ENCODE measurements around the gene CHRDL2.
"Not testable (repeated sequence)": the region's sequence is repeated elsewhere in the genome, so short reads cannot be mapped to it uniquely, and the experiment has no call there.

The CHRDL2 gene

GRCh38 chr11:74669211-74670160 is 61.7 kb downstream of the CHRDL2 start:
- FAIRE-seq, result no peak

DNA sequence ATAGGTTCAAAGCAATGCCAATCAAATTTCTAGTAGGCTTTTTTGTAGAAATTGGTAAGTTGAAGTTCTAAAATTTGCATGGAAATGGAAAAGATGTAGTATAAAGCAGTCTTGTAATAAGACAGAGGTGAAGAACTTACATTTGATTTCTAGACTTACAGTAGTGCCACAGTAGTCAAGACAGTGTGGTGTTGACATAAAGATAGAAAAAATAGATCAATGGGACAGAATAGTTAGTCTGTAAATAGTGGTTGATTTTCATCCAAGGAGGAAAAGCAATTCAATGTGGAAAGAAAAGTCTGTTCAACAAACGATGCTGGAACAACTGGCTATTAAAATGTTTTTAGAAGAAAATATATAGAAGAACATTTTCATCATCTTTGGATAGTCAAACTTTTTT is 67.9 kb downstream of the CHRDL2 start:
- FAIRE-seq, result no peak

DNA sequence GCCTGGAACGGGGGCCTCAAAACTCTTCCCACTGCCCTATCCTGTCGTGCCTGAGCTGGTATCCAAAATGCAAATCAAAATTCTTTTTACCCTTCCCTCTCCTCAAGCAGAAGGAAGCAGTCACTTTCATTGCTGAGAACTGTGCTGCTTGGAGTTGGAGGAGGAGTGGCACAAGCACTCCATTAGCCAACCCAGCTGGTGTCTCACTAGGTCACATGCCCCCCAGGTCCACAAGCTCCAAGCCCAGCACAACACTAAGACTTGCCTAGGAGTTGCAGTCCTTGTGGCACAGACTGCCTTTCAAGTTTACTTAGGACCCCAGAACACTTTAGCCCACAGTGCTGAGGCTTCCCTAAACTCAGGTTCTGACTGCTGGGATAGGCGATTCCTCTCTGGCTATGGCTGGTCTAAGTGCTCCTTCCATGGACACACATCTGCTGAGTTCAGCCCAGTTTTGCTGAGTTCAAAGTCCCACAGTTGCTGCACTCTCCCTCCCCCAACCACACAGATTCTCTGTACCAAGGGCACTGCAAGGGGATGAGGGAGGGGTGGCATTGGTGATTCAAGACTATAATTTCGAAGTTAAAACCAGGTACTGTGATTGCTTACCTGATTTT is 68.6 kb downstream of the CHRDL2 start:
- FAIRE-seq, result no peak

DNA sequence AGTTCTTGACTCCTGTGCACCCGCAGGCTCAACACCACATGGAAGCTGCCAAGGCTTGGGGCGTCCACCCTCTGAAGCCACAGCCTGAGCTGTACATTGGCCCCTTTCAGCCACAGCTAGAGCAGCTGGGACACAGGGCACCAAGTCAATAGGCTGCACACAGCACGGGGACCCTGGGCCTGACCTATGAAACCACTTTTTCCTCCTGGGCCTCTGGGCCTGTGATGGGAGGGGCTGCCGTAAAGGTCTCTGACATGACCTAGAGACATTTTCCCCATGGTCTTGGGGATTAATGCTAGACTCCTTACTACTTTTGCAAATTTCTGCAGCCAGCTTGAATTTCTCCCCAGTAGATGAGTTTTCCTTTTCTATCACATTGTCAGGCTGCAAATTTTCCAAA is 72.1 kb downstream of the CHRDL2 start:
- not testable (repeated sequence) for FAIRE-seq

- FAIRE-seq, result no peak
These were observed 76.2 kb downstream of the CHRDL2 start for GRCh38 chr11:74654976-74655375.

- no peak for FAIRE-seq
These were observed 80.7 kb downstream of the CHRDL2 start for GRCh38 chr11:74650498-74650897.

DNA sequence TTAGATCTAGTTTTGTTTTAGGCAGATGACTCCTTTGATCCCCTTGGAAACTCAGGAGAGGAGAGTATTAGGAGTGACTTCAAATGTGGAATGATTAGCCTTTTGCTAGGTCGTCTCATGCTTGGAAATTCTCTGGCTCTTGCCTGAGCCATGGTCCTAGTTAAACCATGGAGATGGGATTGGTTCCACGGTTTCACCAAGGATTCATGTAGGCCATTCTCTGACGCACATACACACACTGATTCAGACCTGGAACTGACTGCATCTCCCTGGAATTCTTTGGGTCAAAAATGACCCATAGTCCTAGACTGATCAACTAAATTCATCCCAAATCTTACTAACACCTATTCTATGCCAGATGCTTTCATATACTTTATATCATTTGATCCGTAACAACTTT is 82.3 kb downstream of the CHRDL2 start:
- no peak for FAIRE-seq

DNA sequence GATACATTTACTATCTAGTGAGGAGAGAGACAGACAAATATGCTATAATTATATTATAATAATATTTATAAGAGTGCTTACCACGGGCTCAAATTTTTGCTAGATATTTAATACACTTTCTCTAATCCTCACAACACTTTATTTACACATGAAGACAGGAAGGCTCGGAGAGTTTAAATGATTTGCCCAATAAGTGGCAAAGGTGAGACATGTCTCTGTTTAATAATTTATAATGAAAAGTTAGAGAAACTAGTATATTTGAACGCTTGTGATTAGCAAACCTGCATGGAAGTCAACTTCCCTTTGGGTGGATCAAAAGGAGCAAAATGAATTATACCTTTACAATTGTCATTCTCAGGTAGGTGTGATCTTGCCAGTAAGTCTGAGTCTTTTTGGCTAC is 83.4 kb downstream of the CHRDL2 start:
- no peak for FAIRE-seq

GRCh38 chr11:74647404-74647803 is 83.8 kb downstream of the CHRDL2 start:
- FAIRE-seq, result no peak

GRCh38 chr11:74646954-74647353 is 84.3 kb downstream of the CHRDL2 start:
- no peak for FAIRE-seq

All from endometrium (tissue), 2 donors.